Occipital lobe (tissue), 2 donors: ENCODE results near the gene SHANK3. TPM values are rescaled to one million over a fixed set of nuclear protein-coding genes. Genes with fewer than 3 reads are reported as not detected.

Experiments
- DNase-seq: peaks from one replicate; lab custom pipeline; 2025; lab: John Stamatoyannopoulos, UW
- total RNA-seq: library from RNA; depleted of rRNA; stranded (reverse); fragments of >200 nt; gene quantifications from one replicate; pipeline ENCODE4 v1.2.3, GENCODE V29; 2014

SHANK3 gene
- total RNA-seq, 1 donor from 2014 or later: 6.2 TPM

- DNase-seq: no peak
Observed at GRCh38 chr22:50677493-50678217, 5.0 kb downstream of the SHANK3 start.

GRCh38 chr22:50678218-50678650 is 5.6 kb downstream of the SHANK3 start:
- no peak for DNase-seq

GRCh38 chr22:50678651-50679521 is 6.3 kb downstream of the SHANK3 start:
- DNase-seq: no peak

GRCh38 chr22:50683086-50683993 is 10.7 kb downstream of the SHANK3 start:
- DNase-seq: no peak

- DNase-seq: no peak
Observed at GRCh38 chr22:50683994-50684371, 11.4 kb downstream of the SHANK3 start.

- no peak for DNase-seq
Observed at GRCh38 chr22:50684501-50684900, 11.9 kb downstream of the SHANK3 start.

- no peak for DNase-seq
Observed at GRCh38 chr22:50684986-50685385, 12.4 kb downstream of the SHANK3 start.

- DNase-seq: no peak
Observed at GRCh38 chr22:50686794-50687193, 14.2 kb downstream of the SHANK3 start.

- no peak for DNase-seq
Observed at GRCh38 chr22:50687829-50688228, 15.2 kb downstream of the SHANK3 start.

GRCh38 chr22:50688448-50688847 is 15.8 kb downstream of the SHANK3 start:
- no peak for DNase-seq

GRCh38 chr22:50691521-50691920 is 18.9 kb downstream of the SHANK3 start:
- DNase-seq: no peak

- DNase-seq: no peak
Observed at GRCh38 chr22:50693462-50693861, 20.8 kb downstream of the SHANK3 start.

- no peak for DNase-seq
Observed at GRCh38 chr22:50694099-50694605, 21.5 kb downstream of the SHANK3 start.

GRCh38 chr22:50694766-50695420 is 22.3 kb downstream of the SHANK3 start:
- no peak for DNase-seq

GRCh38 chr22:50695421-50696250 is 23.0 kb downstream of the SHANK3 start:
- no peak for DNase-seq

- DNase-seq: no peak
Observed at GRCh38 chr22:50696251-50696798, 23.7 kb downstream of the SHANK3 start.

- DNase-seq: no peak
Observed at GRCh38 chr22:50696799-50697561, 24.4 kb downstream of the SHANK3 start.

GRCh38 chr22:50697667-50698506 is 25.3 kb downstream of the SHANK3 start:
- DNase-seq: no peak
